Left lung (tissue), 10 donors: Measurements from ENCODE around the gene CAVIN1. TPM values are rescaled to one million over a fixed set of nuclear protein-coding genes. Genes with fewer than 3 reads are reported as not detected.

Source experiments
- ATAC-seq: fragments of 200-7000 bp; cut with Tn5 transposase; one replicate; pipeline ENCODE4 v1.9.1; 2020; ENCODE audit warnings: moderate library complexity
- DNase-seq, 4 donors: peaks; one replicate each; pipeline ENCODE4 v3.0.0-alpha.2; 2013 to 2020
- H3K27ac ChIP-seq, 2 donors: fragments of 200-600 bp; sonication (generic) in 1 of 2; one replicate each; pipeline versions ENCODE4 v1.5.0 to v1.8.0; 2020 to 2021
- H3K27me3 ChIP-seq, 2 donors: fragments of 200-600 bp; sonication (generic) in 1 of 2; one replicate each; pipeline versions ENCODE4 v1.5.0 to v1.8.0; 2020 to 2021
- H3K36me3 ChIP-seq, 2 donors: fragments of 200-600 bp; sonication (generic) in 1 of 2; one replicate each; pipeline versions ENCODE4 v1.5.0 to v1.8.0; 2020 to 2021
- H3K4me1 ChIP-seq, 2 donors: fragments of 200-600 bp; one replicate each; pipeline ENCODE4 v1.8.0; 2021
- H3K4me3 ChIP-seq, 2 donors: fragments of 200-600 bp; sonication (generic) in 1 of 2; one replicate each; pipeline versions ENCODE4 v1.5.0 to v1.8.0; 2020 to 2021; ENCODE audit warnings: mild to moderate bottlenecking in 1 of 2
- H3K9me3 ChIP-seq, 2 donors: fragments of 200-600 bp; sonication (generic) in 1 of 2; one replicate each; pipeline versions ENCODE4 v1.5.0 to v1.8.0; 2020 to 2021
- intact Hi-C, 2 donors: fragments of 100-400 bp; cut with DNase I; formaldehyde crosslinking; loops; one replicate each; pipeline versions ENCODE4 v1.11.2 to v1.14.2; 2022
- polyA plus RNA-seq, 6 donors: library from polyadenylated mRNA; unstranded; fragments of 120-200 nt; gene quantifications; one replicate each; pipeline ENCODE4 v1.2.1, GENCODE V29; 2013; ENCODE audit not compliant: insufficient read length in 6 of 6
- total RNA-seq, 2 donors: library from RNA; stranded (reverse); fragmentation: NEBNext Ultra II Directional; extraction: Animal tissue kit (Norgen Biotek cat#: 25700); gene quantifications; one replicate each; pipeline ENCODE4 v1.2.1, GENCODE V29; 2021
- TF ChIP-seq, protein P1 (sequence below), 2 donors: fragments of 200-600 bp; sonication (generic) in 1 of 2; IDR thresholded peaks; one replicate each; pipeline versions ENCODE4 v1.5.0 to v1.8.0; 2021; ENCODE audit warnings: antibody characterized with exemption in 2 of 2
- donor health status: DM: no; HTN: yes; CAD: no.
- donor health status: DM: no; HTN: no; CAD: no.

Gene CAVIN1
- total and polyA plus RNA-seq, 8 donors, result 163 to 320 (median 211) TPM

DNA sequence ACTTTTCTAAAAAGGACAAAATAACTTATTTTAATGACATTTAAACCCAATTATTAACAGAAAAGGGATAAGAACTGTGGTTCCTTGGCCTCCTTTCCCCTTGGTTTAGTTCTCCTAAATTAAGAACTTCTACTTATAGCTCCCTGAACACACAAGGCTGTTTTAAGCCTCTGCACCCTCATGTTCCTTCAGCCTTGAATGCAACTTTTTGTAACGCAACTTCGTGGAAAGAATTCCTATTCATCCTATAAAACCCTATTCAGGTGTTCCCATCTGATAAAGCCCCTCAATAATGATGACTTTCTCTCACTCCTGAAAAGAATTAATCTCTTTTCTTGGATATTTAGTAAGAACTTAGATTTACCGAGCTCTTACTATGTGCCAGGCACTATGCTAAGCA, 41.2 kb downstream of the CAVIN1 start:
- intact Hi-C loops, result no loop called here
- H3K27ac ChIP-seq, result peak overlapping the region in 1 of 2 donors; percentile 41
- peaks cover 38 to 100% of the 10 kb centered on the region in 2 donors for H3K4me1 ChIP-seq
- ATAC-seq (no peak), DNase-seq (no peak)
- no peaks in the 10 kb centered on the region for H3K27me3 ChIP-seq
- TF ChIP-seq, protein P1, sequence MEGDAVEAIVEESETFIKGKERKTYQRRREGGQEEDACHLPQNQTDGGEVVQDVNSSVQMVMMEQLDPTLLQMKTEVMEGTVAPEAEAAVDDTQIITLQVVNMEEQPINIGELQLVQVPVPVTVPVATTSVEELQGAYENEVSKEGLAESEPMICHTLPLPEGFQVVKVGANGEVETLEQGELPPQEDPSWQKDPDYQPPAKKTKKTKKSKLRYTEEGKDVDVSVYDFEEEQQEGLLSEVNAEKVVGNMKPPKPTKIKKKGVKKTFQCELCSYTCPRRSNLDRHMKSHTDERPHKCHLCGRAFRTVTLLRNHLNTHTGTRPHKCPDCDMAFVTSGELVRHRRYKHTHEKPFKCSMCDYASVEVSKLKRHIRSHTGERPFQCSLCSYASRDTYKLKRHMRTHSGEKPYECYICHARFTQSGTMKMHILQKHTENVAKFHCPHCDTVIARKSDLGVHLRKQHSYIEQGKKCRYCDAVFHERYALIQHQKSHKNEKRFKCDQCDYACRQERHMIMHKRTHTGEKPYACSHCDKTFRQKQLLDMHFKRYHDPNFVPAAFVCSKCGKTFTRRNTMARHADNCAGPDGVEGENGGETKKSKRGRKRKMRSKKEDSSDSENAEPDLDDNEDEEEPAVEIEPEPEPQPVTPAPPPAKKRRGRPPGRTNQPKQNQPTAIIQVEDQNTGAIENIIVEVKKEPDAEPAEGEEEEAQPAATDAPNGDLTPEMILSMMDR (IDR thresholded peaks at IDR 0.05), result no peak
- no peak overlapping the region for H3K4me3 ChIP-seq
- H3K9me3 ChIP-seq, result no peaks in the 10 kb centered on the region
- peaks cover 0 to 6% of the 10 kb centered on the region in 2 donors for H3K36me3 ChIP-seq

DNA sequence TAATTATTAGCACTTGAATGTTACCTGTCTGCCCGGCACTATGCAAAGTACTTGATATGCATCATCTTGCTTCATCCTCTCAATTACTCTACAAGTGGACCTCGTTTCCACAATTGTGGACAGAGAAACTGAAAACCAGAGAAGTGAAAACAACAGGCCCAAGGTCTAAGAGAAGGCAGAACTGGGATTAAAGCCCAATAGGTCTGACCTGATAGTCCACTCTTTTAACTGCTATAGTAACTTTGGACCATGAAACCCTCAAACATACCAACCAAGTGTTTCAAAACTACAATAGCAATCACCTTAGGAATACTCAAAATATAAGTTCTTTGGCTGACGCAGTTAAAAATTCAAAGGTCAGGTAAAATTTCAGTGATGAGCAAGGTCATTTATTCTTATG, 42.1 kb downstream of the CAVIN1 start:
- no peak for ATAC-seq
- peaks cover 29 to 93% of the 10 kb centered on the region in 2 donors for H3K4me1 ChIP-seq
- H3K27ac ChIP-seq, result no peak overlapping the region

DNA sequence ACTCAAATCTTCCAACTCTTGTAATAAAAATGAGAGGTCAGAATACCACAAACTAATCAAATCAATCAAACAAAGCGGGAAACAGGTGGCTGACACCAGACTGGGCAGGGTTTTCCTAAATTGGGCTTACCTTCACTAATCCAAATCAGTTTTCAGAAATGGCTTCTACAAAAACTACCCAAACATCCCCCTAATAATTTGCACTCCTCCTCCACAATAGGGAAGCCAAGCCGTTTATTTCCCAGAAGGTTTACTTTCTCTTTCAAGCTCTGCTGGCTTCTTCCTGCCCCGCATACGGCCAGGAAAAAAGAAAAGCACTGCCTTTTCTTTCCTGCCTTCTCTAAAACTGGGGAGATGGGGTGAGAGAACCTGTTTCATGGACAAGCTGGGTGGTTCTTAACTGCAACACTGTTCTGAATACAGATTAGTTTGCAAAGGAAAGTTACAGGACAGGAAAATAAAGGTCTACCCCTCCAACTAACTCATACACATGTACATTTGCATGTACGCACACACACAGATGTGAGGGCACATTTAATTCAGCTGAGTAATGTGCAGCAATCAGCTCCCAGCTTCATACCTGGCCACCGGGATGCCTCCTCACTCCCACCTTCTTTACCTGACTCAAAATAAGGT, 44.0 kb downstream of the CAVIN1 start:
- Histone ChIP-seq H3K27ac (peak overlapping the region; percentile 63 to 77), H3K4me1 (peaks cover 20 to 86% of the 10 kb centered on the region in 2 donors), H3K9me3 (no peaks in the 10 kb centered on the region), H3K4me3 (peak overlapping the region in 1 of 2 donors; percentile 18), H3K36me3 (peaks cover 0 to 6% of the 10 kb centered on the region in 2 donors), H3K27me3 (no peaks in the 10 kb centered on the region)
- ATAC-seq (peak; percentile 74), DNase-seq (peak in 1 of 4 donors; percentile 42)
- intact Hi-C loops, result no loop called here
- TF ChIP-seq, protein P1 (IDR thresholded peaks at IDR 0.05), result no peak

More for the DNA sequence above, 42.1 kb downstream of the CAVIN1 start:
- no peaks in the 10 kb centered on the region for H3K27me3 ChIP-seq
- TF ChIP-seq, protein P1 (IDR thresholded peaks at IDR 0.05), result no peak
- no peak for DNase-seq
- peaks cover 0 to 6% of the 10 kb centered on the region in 2 donors for H3K36me3 ChIP-seq
- no peak overlapping the region for H3K4me3 ChIP-seq
- no peaks in the 10 kb centered on the region for H3K9me3 ChIP-seq
- intact Hi-C loops, result no loop called here

DNA sequence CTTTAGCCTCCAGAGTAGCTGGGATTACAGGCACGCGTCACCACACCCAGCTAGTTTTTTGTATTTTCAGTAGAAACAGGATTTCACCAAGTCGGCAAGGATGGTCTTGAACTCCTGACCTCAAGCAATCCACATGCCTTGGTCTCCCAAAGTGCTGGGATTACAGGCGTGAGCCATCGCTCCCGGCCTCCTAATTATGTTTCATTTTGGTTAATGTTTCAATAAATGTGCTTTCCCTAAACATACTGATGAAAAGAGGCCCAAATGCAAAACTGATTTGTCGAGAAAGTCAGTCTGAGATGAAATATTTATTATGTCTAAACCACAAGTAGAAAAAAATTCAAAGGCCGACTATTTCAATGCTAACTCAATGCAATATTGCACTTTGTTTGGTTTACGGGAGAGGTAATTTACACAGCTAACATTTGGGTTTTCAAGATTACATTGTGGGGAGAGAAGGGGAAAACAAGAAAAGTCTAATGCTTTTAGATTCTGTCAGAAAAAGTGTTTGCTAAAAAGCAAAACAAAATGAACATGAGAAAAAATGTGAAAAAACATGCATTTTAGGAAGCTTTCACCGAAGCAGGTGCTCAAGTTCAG, 44.6 kb downstream of the CAVIN1 start:
- H3K27me3 ChIP-seq, result no peaks in the 10 kb centered on the region
- no peak for ATAC-seq
- no peaks in the 10 kb centered on the region for H3K9me3 ChIP-seq
- TF ChIP-seq, protein P1 (IDR thresholded peaks at IDR 0.05), result no peak
- H3K4me3 ChIP-seq, result peak overlapping the region in 1 of 2 donors; percentile 18
- DNase-seq, result no peak
- intact Hi-C loops, result no loop called here
- peaks cover 0 to under 1% of the 10 kb centered on the region in 2 donors for H3K36me3 ChIP-seq
- H3K4me1 ChIP-seq, result peaks cover 23 to 85% of the 10 kb centered on the region in 2 donors
- peak overlapping the region; percentile 63 to 77 for H3K27ac ChIP-seq

DNA sequence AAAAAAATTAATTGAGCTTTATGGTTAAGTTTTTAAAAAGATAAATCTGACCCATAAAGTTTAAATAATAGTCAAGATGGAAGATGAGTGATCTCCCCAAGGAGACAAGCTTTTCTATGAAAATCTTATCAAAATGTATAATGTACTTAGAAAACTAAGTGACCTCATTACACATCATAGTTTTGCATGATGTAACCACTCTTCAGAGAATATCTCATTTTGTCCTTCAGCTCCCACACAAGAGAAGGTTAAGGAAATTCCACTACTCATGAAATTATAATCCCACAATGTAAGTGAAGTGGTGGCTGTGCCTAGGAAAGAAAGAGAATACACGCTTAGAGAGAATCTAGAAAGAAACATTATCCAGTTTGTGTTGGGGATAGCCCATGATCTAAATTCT, 49.2 kb downstream of the CAVIN1 start:
- peak overlapping the region in 1 of 2 donors; percentile 37 for H3K27ac ChIP-seq
- TF ChIP-seq, protein P1 (IDR thresholded peaks at IDR 0.05), result no peak
- peaks cover 12 to 61% of the 10 kb centered on the region in 2 donors for H3K4me1 ChIP-seq
- H3K4me3 ChIP-seq, result no peak overlapping the region
- intact Hi-C loops, result no loop called here
- H3K9me3 ChIP-seq, result no peaks in the 10 kb centered on the region
- DNase-seq (no peak), ATAC-seq (no peak)
- H3K36me3 ChIP-seq, result peaks cover 0 to 38% of the 10 kb centered on the region in 2 donors
- H3K27me3 ChIP-seq, result no peaks in the 10 kb centered on the region
